Skeletal muscle tissue (tissue), 4 donors: Measurements from ENCODE around the gene ALPP. TPM values are rescaled to one million over a fixed set of nuclear protein-coding genes. Genes with fewer than 3 reads are reported as not detected.

Experiments used
- H3K27ac ChIP-seq: one replicate; pipeline ENCODE4 v1.7.0; 2013; ENCODE audit warnings: mild to moderate bottlenecking, low read depth, low read length, inconsistent platforms
- H3K27me3 ChIP-seq, 3 donors: one replicate each; pipeline ENCODE4 v1.7.0; 2013; ENCODE audit warnings: low read length in 3 of 3; ENCODE audit not compliant: control insufficient read depth in 3 of 3, insufficient read depth in 3 of 3
- H3K36me3 ChIP-seq, 3 donors: one replicate each; pipeline ENCODE4 v1.7.0; 2013; ENCODE audit warnings: low read length in 3 of 3; ENCODE audit not compliant: control insufficient read depth in 3 of 3, insufficient read depth in 3 of 3
- H3K4me1 ChIP-seq, 3 donors: one replicate each; pipeline ENCODE4 v1.7.0; 2013; ENCODE audit warnings: low read length in 3 of 3, mild to moderate bottlenecking in 3 of 3; ENCODE audit not compliant: control insufficient read depth in 3 of 3, insufficient read depth in 3 of 3
- H3K4me3 ChIP-seq, 3 donors: one replicate each; pipeline ENCODE4 v1.7.0; 2013; ENCODE audit warnings: low read length in 3 of 3
- H3K9ac ChIP-seq, 3 donors: one replicate each; pipeline ENCODE4 v1.7.0; 2013; ENCODE audit warnings: low read length in 3 of 3, mild to moderate bottlenecking in 3 of 3, moderate library complexity in 2 of 3, low read depth in 1 of 3
- H3K9me3 ChIP-seq, 3 donors: one replicate each; pipeline ENCODE4 v1.7.0; 2013; ENCODE audit warnings: low read length in 3 of 3; ENCODE audit not compliant: control insufficient read depth in 3 of 3
- total RNA-seq: library from RNA; depleted of rRNA; stranded (reverse); fragments of >200 nt; gene quantifications from one replicate; pipeline ENCODE4 v1.2.3, GENCODE V29; 2014
- donor health status: Osteomylitis.

Gene ALPP
- total RNA-seq, 1 donor from 2014 or later: not detected

DNA sequence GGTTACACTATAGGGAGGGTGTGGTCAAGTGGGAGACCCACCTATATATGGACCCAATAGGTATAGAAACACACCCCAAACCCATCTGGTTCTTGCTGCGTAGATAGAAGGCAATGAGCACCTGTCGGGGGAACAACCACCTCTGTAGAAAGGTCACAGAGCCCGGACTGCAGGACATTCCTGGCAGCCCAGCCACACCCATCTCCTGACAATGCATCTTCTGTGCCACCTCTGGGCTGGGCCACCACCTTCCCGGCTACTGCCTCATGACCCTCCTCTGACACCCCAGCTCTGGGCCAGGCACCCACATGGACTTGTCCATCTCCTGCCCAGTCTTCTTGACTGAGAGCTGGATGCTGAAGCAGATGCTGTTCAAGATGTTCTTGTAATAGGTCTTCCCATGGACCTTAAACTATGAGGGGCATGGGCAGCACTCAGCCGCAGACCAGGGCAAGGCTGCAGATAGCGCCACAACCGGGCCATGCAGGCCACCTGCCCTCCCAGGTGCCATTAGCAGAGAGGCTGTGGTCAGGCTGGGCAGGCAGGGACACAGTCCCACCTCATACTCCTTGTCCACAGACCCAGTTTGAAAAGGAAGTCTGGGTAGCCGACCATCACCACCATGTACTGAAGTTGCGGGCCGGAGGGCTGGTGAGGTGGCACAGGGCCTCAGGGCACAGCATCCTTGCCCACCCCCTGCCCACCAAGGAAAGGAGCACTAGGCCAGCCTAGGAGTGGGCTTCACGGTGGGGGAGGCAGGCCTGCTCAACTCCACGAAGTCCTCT lies 37.4 kb downstream of the ALPP start:
- H3K27me3 ChIP-seq: peaks cover 58 to 66% (median 66%) of the 10 kb centered on the region in 3 donors

DNA sequence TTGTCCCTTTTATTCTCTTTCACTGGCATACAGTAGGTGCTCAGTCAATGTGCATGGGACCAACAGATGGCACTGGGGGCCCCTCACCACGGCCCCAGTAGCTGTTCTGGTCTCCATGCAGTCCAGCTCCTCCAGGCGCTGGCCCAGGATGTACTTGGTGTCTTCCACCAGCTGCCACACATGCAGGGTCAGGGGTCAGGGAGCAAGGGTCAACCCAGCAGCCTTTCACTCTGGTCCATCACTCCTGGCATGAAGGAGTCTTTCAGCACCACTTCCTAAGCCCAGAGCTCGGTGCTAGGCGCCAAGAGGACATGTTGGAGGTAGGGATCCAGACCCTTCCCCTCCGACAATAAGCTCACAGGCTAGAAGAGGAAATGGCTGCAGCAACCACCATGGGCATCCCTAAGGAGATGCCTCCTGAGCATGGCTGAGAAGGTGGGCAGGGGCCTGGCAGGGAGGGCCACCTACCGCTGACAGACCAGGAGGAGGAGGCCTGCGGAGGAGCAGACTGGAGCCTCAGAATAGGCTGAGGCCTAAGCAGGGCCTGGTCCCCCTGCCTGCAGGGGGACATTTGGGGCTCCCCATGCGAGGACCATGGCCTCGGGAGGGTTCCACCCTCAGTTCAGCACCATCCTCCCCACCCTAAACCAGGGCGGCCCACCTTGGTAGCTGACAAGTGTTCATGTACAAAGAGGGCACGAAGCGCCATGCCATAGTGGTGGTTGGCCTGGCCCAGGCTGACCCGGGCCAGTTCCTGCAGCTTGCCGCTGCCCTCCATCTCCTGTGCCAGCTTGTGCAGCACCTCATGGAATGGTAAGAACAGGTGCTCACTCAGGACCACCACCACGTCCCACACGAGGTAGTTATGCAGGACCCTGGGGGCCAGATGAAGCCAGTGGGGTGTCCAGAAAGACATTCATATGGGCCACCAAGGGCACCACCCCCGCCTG lies 38.2 kb downstream of the ALPP start:
- no peak overlapping the region for H3K9ac ChIP-seq
- H3K27me3 ChIP-seq: peaks cover 67 to 74% (median 71%) of the 10 kb centered on the region in 3 donors
- no peak overlapping the region for H3K4me3 ChIP-seq
- H3K9me3 ChIP-seq: no peaks in the 10 kb centered on the region
- H3K4me1 ChIP-seq: peaks cover 4 to 19% (median 6%) of the 10 kb centered on the region in 3 donors
- H3K27ac ChIP-seq: no peak overlapping the region
- no peaks in the 10 kb centered on the region for H3K36me3 ChIP-seq

More for the DNA sequence above, 37.4 kb downstream of the ALPP start:
- H3K4me3 ChIP-seq: no peak overlapping the region
- no peak overlapping the region for H3K27ac ChIP-seq
- no peak overlapping the region for H3K9ac ChIP-seq
- no peaks in the 10 kb centered on the region for H3K9me3 ChIP-seq
- H3K36me3 ChIP-seq: no peaks in the 10 kb centered on the region
- H3K4me1 ChIP-seq: peaks cover 4 to 18% (median 6%) of the 10 kb centered on the region in 3 donors

DNA sequence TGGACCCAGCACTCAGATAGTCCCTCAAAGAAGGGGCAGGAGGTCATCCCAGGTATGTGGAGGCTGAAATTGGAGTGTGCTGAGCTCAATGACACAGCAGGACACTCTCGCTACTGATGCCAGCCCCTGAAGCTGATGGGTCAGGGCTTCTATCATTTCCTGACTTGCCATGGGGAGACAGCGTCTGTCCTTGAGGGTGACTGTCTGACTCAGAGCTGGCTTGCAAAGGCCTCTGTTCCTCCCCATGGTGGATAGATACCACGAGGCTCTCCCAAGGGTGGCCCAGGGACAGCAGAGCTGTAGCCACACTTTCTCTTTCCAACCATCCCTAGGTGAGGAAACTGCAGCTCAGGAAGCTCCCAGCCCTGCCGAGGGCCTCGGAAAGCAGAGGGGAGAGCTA lies 38.9 kb downstream of the ALPP start:
- no peaks in the 10 kb centered on the region for H3K36me3 ChIP-seq
- no peak overlapping the region for H3K27ac ChIP-seq
- H3K4me3 ChIP-seq: no peak overlapping the region
- peaks cover 73 to 81% (median 76%) of the 10 kb centered on the region in 3 donors for H3K27me3 ChIP-seq
- H3K4me1 ChIP-seq: peaks cover 4 to 19% (median 6%) of the 10 kb centered on the region in 3 donors
- peaks cover 1 to 5% (median 3%) of the 10 kb centered on the region in 3 donors for H3K9me3 ChIP-seq
- no peak overlapping the region for H3K9ac ChIP-seq

DNA sequence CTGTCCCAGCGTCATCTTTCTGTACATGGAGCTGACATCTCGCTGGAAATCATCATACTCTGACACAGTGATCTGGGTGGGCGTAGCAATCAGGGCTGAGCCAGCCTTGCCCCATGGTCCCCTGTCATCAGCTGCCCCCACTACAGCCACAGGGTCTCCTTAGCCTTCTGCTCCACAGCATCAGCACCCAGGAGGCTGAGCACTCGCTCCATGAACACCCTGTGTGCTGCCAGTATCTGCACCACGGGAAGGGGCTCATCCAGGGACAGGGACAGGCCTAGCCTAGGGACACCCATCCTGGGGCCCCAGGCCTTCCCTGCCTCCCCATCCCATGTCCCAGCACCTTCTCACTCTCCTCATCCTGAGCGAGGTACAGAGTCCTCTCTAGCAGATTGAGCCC lies 39.5 kb downstream of the ALPP start:
- Histone ChIP-seq H3K4me1 (peaks cover 4 to 19% (median 6%) of the 10 kb centered on the region in 3 donors), H3K27me3 (peaks cover 74 to 84% (median 79%) of the 10 kb centered on the region in 3 donors), H3K9me3 (peaks cover 4 to 8% (median 6%) of the 10 kb centered on the region in 3 donors), H3K36me3 (no peaks in the 10 kb centered on the region), H3K27ac (no peak overlapping the region), H3K4me3 (no peak overlapping the region), H3K9ac (no peak overlapping the region)

DNA sequence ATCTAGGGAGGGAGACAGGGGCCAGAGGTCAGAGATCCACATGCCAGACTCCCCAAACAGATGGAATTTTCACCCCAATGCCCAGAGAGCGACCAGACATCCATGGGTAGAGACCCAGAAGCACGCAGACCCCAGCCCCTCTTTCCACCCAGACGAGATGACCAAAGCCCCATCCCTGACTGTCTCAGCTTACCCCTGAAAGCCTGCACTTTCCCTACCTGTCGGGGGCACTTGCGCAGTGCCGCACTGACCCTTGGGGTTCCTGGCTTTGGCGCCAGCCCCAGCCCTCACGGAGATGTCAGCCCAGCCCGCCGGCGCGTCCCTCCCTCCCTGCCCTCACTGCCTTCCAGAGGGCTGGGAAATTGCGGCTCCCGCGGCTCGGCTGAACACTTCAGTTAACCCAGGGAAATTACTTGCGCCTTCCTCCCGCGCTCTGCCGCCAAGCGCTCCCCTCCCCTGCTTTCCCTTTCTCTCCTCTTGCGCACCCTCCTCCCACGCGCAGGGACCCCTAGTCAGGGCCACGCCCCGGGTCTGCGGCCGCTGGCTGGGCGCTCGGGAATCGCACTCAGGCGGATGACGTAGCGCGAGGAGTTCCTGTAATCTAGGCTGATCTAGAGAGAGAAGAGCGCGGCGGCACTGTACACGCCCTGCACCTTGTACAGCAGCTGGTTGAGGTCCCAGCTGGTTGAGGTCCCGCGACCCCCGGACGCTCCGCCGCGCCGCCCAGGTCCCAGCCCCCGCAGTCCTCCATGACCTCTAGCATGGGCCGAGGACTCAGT lies 40.1 kb downstream of the ALPP start:
- Histone ChIP-seq H3K9ac (no peak overlapping the region), H3K27ac (no peak overlapping the region), H3K9me3 (peaks cover 4 to 8% (median 6%) of the 10 kb centered on the region in 3 donors), H3K36me3 (no peaks in the 10 kb centered on the region), H3K4me1 (peaks cover 4 to 19% (median 6%) of the 10 kb centered on the region in 3 donors), H3K4me3 (peak overlapping the region in 2 of 3 donors; percentile 43 to 46), H3K27me3 (peaks cover 71 to 84% (median 79%) of the 10 kb centered on the region in 3 donors)

DNA sequence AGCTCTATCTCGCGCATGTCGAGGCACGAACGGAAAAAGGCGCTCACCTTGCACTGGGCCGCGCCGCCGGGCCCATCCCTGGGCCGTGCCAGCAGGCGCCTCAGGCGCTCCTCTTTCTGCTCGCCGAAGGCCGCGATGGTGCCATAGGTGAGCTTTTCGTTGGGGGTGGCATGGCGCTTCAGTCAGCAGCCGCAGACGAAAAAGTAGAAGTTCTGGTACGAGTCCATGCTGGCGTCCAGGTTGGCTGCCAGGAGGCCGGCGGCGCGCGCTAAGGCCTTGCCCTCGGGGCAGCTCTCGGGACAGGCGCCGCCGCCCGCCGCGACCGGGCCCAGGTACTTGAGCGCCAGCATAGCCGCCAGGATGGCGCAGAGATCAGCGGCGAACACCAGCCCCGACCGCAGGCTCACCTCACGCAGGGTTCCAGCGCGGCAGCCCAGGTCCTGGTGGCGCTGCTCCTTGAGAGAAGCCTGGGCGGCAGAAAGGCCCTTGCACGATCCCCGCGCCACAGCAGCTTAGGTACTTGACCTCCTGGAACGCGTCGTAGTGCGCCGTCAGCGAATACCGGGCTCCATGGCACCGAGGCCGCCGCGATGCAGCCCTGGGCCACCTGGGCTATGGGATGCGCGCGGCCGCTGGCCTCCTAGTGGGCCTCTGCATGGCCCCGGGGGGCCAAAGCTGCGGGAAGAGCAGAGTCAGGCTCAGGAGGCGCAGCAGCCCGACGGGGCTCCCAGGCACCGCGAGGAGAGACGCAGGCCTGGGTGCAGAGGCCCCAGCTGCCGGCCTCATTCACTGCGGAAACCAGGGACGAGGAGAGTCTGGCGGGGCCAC lies 40.9 kb downstream of the ALPP start:
- Histone ChIP-seq H3K27ac (no peak overlapping the region), H3K27me3 (peaks cover 75 to 86% (median 79%) of the 10 kb centered on the region in 3 donors), H3K4me1 (peaks cover 4 to 19% (median 6%) of the 10 kb centered on the region in 3 donors), H3K9ac (no peak overlapping the region), H3K4me3 (peak overlapping the region in 1 of 3 donors; percentile 46), H3K9me3 (peaks cover 4 to 8% (median 6%) of the 10 kb centered on the region in 3 donors), H3K36me3 (no peaks in the 10 kb centered on the region)

DNA sequence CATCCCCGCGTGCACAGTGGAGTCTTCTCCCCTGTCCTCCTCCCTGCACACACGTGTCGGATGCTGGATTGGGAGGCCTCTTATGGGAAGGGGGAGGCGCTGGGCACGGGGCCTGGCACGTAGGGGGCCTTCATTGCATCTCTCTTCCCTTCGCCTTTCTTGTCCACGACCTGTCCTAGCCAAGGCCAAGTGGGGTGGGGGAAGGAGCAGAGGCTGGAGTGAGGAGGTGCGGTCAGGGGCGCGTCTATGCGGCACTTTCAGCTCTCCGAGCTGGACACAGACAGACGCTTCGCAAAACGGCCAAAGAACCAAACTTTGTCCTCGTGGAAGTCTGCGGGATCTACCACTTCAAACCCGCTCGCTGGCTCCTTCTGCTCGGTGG lies 41.5 kb downstream of the ALPP start:
- Histone ChIP-seq H3K27ac (no peak overlapping the region), H3K27me3 (peaks cover 70 to 82% (median 74%) of the 10 kb centered on the region in 3 donors), H3K36me3 (no peaks in the 10 kb centered on the region), H3K4me1 (peaks cover 4 to 19% (median 6%) of the 10 kb centered on the region in 3 donors), H3K9me3 (peaks cover 4 to 8% (median 6%) of the 10 kb centered on the region in 3 donors), H3K9ac (no peak overlapping the region), H3K4me3 (no peak overlapping the region)

DNA sequence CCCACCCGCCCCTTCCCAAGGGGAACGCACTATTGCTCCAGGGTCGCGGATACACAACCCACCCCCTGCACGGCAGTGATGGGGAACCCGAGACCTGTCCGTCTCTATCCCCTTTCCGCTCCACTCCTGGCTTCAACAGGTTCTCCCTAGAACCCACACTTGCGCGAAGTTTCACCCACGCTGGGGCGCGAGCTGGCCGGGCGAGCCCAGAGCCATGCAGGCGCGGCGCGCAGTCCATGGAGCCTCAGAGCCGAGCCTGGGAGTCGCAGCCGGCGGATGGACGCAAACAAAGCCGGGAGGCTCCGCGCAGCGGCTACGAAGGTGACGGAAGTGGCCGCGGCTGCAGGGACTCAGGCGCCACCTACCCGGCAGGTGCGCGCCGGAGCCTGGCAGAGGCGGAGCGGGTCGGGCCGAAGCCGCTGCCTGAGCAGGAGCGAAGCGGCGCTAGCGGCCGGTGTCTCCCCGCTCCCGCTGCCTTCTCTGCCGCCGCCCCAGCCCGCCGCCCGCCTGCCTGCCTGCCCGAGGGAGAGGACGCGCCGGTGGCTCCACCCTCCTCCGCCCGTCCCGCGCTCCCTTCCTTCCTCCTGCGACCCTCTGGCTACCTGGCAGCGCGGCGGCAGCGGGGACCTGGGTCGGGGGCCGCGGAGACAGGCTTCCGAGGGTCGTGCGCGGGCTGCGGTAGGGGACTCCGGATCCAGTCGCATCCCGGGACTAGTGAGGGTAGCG lies 42.1 kb downstream of the ALPP start:
- peaks cover 4 to 8% (median 6%) of the 10 kb centered on the region in 3 donors for H3K9me3 ChIP-seq
- H3K4me3 ChIP-seq: peak overlapping the region in 1 of 3 donors; percentile 27
- no peak overlapping the region for H3K27ac ChIP-seq
- H3K36me3 ChIP-seq: no peaks in the 10 kb centered on the region
- no peak overlapping the region for H3K9ac ChIP-seq
- H3K27me3 ChIP-seq: peaks cover 68 to 76% (median 69%) of the 10 kb centered on the region in 3 donors
- peaks cover 4 to 19% (median 6%) of the 10 kb centered on the region in 3 donors for H3K4me1 ChIP-seq
